HL-60 (cell line): Measurements from ENCODE around the gene CENPQ.

Source experiments
- DNase-seq, 2 experiments: peaks; one replicate each; pipeline ENCODE4 v3.0.0-alpha.2; 2010 to 2020; ENCODE audit warnings: low read depth in 1 of 2, low spot score in 1 of 2
- H3K27ac ChIP-seq: fragments of 250-450 bp; sonication (Bioruptor Pico); replicated peaks from 2 replicates; pipeline ENCODE4 v1.5.1; 2020; ENCODE audit warnings: mild to moderate bottlenecking, moderate library complexity
- H3K27me3 ChIP-seq: fragments of 250-450 bp; sonication (Bioruptor Pico); 2 replicates; pipeline ENCODE4 v1.5.1; 2021; ENCODE audit warnings: mild to moderate bottlenecking, moderate library complexity; ENCODE audit not compliant: insufficient read depth, poor library complexity, severe bottlenecking
- H3K4me3 ChIP-seq: replicated peaks from 2 replicates; pipeline ENCODE4 v1.5.1; 2011; ENCODE audit warnings: mild to moderate bottlenecking, control low read depth, low read length; ENCODE audit not compliant: insufficient read depth
- GABPA ChIP-seq: IDR thresholded peaks from 2 replicates; pipeline ENCODE4 v1.6.1; 2012; ENCODE audit warnings: low read depth
- POLR2AphosphoS5 ChIP-seq: IDR thresholded peaks from 2 replicates; pipeline ENCODE4 v1.6.1; 2012; ENCODE audit warnings: low read depth
- SPI1 ChIP-seq: IDR thresholded peaks from 2 replicates; pipeline ENCODE4 v1.6.1; 2012; ENCODE audit warnings: low read depth, mild to moderate bottlenecking, borderline replicate concordance
- TF ChIP-seq, protein P1 (sequence below): IDR thresholded peaks from one replicate; pipeline ENCODE4 v1.5.1; 2011; ENCODE audit warnings: low read length, control low read depth, inconsistent platforms; ENCODE audit not compliant: insufficient read depth
- TF ChIP-seq, protein P2 (sequence below): IDR thresholded peaks from 2 replicates; pipeline ENCODE4 v1.6.1; 2012; ENCODE audit warnings: low read depth; ENCODE audit not compliant: insufficient replicate concordance

The CENPQ gene

DNA sequence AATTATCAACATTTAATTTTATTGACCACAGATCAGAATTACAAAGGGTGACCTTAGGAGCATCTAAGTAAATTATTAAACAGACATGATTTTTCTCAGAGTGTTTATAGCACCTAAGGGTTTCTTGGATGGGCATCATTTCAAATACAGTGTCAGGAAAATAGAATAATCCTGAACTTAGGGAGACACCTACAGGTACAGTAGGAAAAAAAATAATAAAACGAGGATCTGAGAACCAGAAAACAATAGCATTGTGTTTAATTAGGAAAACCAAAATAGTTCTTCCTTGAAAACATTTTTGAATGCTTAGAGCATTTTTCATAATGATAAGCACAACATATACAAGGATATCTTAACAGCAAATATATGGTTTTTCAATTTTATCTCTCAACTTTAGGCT, 39.4 kb upstream of the CENPQ start:
- DNase-seq: no peak
- no peak for TF ChIP-seq SPI1
- no peak for TF ChIP-seq GABPA
- TF ChIP-seq, protein P1, sequence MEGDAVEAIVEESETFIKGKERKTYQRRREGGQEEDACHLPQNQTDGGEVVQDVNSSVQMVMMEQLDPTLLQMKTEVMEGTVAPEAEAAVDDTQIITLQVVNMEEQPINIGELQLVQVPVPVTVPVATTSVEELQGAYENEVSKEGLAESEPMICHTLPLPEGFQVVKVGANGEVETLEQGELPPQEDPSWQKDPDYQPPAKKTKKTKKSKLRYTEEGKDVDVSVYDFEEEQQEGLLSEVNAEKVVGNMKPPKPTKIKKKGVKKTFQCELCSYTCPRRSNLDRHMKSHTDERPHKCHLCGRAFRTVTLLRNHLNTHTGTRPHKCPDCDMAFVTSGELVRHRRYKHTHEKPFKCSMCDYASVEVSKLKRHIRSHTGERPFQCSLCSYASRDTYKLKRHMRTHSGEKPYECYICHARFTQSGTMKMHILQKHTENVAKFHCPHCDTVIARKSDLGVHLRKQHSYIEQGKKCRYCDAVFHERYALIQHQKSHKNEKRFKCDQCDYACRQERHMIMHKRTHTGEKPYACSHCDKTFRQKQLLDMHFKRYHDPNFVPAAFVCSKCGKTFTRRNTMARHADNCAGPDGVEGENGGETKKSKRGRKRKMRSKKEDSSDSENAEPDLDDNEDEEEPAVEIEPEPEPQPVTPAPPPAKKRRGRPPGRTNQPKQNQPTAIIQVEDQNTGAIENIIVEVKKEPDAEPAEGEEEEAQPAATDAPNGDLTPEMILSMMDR: no peak
- TF ChIP-seq POLR2AphosphoS5: no peak
- TF ChIP-seq, protein P2, sequence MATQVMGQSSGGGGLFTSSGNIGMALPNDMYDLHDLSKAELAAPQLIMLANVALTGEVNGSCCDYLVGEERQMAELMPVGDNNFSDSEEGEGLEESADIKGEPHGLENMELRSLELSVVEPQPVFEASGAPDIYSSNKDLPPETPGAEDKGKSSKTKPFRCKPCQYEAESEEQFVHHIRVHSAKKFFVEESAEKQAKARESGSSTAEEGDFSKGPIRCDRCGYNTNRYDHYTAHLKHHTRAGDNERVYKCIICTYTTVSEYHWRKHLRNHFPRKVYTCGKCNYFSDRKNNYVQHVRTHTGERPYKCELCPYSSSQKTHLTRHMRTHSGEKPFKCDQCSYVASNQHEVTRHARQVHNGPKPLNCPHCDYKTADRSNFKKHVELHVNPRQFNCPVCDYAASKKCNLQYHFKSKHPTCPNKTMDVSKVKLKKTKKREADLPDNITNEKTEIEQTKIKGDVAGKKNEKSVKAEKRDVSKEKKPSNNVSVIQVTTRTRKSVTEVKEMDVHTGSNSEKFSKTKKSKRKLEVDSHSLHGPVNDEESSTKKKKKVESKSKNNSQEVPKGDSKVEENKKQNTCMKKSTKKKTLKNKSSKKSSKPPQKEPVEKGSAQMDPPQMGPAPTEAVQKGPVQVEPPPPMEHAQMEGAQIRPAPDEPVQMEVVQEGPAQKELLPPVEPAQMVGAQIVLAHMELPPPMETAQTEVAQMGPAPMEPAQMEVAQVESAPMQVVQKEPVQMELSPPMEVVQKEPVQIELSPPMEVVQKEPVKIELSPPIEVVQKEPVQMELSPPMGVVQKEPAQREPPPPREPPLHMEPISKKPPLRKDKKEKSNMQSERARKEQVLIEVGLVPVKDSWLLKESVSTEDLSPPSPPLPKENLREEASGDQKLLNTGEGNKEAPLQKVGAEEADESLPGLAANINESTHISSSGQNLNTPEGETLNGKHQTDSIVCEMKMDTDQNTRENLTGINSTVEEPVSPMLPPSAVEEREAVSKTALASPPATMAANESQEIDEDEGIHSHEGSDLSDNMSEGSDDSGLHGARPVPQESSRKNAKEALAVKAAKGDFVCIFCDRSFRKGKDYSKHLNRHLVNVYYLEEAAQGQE: no peak
- Histone ChIP-seq H3K4me3 (no peak overlapping the region), H3K27me3 (no peaks in the 10 kb centered on the region), H3K27ac (no peak overlapping the region)

DNA sequence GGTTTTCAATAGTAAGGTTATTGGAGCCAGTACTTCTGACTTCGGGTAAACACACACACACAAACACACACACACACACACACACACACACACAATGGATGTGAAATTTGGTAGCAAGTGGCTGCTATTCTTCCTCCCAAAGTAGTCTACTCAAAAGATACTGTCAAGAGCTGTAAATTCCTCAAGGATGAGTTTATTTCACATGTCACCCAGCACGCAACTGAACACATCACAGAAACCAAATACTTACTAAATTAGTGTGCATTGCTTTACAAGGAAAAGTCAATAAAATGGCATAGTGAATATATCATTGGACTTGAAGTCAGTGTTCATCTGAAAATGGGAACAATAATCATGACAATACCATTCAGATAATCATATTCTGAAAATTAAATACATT, 33.0 kb upstream of the CENPQ start:
- no peak overlapping the region for H3K27ac ChIP-seq
- no peaks in the 10 kb centered on the region for H3K27me3 ChIP-seq
- no peak overlapping the region for H3K4me3 ChIP-seq
- no peak for DNase-seq
- TF ChIP-seq POLR2AphosphoS5 (no peak), SPI1 (no peak), GABPA (no peak)
- TF ChIP-seq, protein P1: no peak
- TF ChIP-seq, protein P2: no peak

DNA sequence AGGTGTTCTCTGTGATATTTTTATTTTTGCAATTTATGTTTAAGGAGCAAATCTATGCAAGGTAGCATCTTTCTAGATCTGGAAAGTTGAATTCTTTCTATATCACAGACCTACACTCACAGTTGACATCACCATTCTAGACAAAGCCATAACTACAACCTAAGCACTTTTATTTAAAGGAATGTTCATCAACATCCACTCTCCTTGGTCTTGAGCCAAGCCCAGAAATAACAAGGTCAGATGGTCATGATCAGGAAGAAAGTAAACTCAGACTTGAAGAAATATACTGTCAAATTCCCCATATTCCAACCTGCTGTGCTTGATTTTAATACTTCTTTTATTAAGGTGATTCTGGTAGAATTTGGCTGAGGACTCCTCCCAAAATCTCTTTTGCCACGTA, 32.3 kb upstream of the CENPQ start:
- DNase-seq: no peak
- TF ChIP-seq, protein P2: no peak
- no peak for TF ChIP-seq GABPA
- no peak for TF ChIP-seq SPI1
- TF ChIP-seq, protein P1: no peak
- TF ChIP-seq POLR2AphosphoS5: no peak
- Histone ChIP-seq H3K27ac (no peak overlapping the region), H3K27me3 (no peaks in the 10 kb centered on the region), H3K4me3 (no peak overlapping the region)
